Measurements from ENCODE around the gene ACVR1C. TPM values are rescaled to one million over a fixed set of nuclear protein-coding genes. Genes with fewer than 3 reads are reported as not detected.

The ACVR1C gene
- total RNA-seq, 1 experiment from 2014 or later = 1.2 TPM

- Histone ChIP-seq H3K4me3 (replicated peaks in 1 of 2; ENCODE audit: low read depth in 1 of 2, low read length in 2 of 2) (no peak overlapping the region), H3K27ac (ENCODE audit: low read depth, low read length) (no peak overlapping the region), H3K79me2 (ENCODE audit: insufficient read depth, low read length) (no peaks in the 10 kb centered on the region), H2AFZ (ENCODE audit: low read depth, low read length, poor library complexity, severe bottlenecking) (no peak overlapping the region), H3K36me3 (ENCODE audit: control insufficient read depth in 1 of 2, insufficient read depth in 2 of 2, low read length in 2 of 2) (no peaks in the 10 kb centered on the region), H3K4me1 (ENCODE audit: control insufficient read depth in 1 of 2, insufficient read depth in 2 of 2, low read length in 2 of 2) (no peaks in the 10 kb centered on the region), H3K9me3 (ENCODE audit: control insufficient read depth in 1 of 2, insufficient read depth in 1 of 2, low read depth in 1 of 2, low read length in 2 of 2) (0 out of 4 replicates have a peak, but pooled peaks cover 0 to 4% of the 10 kb centered on the region in 2 experiments), H3K9me2 (ENCODE audit: insufficient read depth) (no peaks in the 10 kb centered on the region), H3K27me3 (ENCODE audit: insufficient read depth, low read length) (no peaks in the 10 kb centered on the region), H4K20me1 (ENCODE audit: insufficient read depth) (no peaks in the 10 kb centered on the region), H3K4me2 (ENCODE audit: low read length) (no peak overlapping the region), H3K9ac (ENCODE audit: low read length) (no peak overlapping the region)
- TF ChIP-seq, protein P1, sequence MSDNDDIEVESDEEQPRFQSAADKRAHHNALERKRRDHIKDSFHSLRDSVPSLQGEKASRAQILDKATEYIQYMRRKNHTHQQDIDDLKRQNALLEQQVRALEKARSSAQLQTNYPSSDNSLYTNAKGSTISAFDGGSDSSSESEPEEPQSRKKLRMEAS (IDR thresholded peaks at IDR 0.05) = no peak
- no peak for TF ChIP-seq SIN3A (IDR thresholded peaks at IDR 0.05; ENCODE audit: low read depth)
- no peak for TF ChIP-seq CBX3 (IDR thresholded peaks at IDR 0.05; ENCODE audit: low read depth)
- intact Hi-C loops (cut with micrococcal nuclease) = no loop called here
- RAD21 ChIA-PET (ENCODE audit: low non-redundant PET in 1 of 2, low total read pairs in 2 of 2, uncharacterized antibody in 2 of 2, unreplicated experiment in 2 of 2) = no interaction called here
- BruUV-seq (replicated peaks) = no TSS peak
- CTCF ChIA-PET = no interaction called here
- no peak for ATAC-seq
- DNase-seq (ENCODE audit: low read depth, low spot score) = no peak
- POLR2A ChIA-PET = no interaction called here
These were observed 91.8 kb downstream of the ACVR1C start for GRCh38 chr2:157536815-157537214.

DNA sequence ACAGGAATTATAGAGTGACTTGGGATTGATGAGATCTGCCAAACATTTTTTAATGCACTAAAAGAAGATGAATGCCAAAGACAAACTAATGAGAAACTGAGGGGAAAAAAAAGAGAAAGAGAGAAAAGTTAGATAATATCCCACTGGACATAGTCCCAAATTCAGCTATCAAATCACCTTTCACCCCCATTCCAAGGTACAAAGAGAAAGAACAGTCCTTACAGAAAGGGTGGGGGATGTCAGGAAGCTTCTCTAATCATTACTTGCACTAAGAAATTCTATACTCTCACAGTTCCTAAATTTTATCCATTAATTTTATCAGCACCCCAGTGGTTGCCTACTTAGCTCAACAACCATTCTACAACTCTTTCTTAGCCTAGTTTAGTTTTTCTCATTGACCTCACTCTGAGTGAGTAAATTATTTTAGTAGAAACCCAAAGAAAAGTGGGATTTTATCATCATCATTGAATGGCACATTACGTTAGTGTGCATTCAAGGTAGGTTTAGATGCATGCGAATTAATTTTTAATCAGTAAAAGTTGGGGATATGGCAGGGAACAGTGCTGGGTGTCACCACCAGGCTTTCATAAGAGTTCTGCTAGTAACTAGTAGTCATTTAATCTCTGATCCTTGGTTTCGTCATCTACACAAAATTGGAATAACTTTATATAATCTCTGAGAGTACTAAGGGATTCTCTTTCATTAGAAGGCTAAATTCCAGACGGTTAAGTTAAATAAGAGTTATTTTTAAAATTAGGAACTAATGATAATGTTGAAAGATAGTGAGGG lies 99.5 kb downstream of the ACVR1C start:
- intact Hi-C loops (cut with micrococcal nuclease) = no loop called here
- Histone ChIP-seq H3K27me3 (ENCODE audit: insufficient read depth, low read length) (no peaks in the 10 kb centered on the region), H3K4me1 (ENCODE audit: control insufficient read depth in 1 of 2, insufficient read depth in 2 of 2, low read length in 2 of 2) (no peaks in the 10 kb centered on the region), H2AFZ (ENCODE audit: low read depth, low read length, poor library complexity, severe bottlenecking) (no peak overlapping the region), H3K4me2 (ENCODE audit: low read length) (no peak overlapping the region), H3K9me3 (ENCODE audit: control insufficient read depth in 1 of 2, insufficient read depth in 1 of 2, low read depth in 1 of 2, low read length in 2 of 2) (no peaks in the 10 kb centered on the region), H3K9me2 (ENCODE audit: insufficient read depth) (no peaks in the 10 kb centered on the region), H3K4me3 (replicated peaks in 1 of 2; ENCODE audit: low read depth in 1 of 2, low read length in 2 of 2) (no peak overlapping the region), H3K27ac (ENCODE audit: low read depth, low read length) (no peak overlapping the region), H3K79me2 (ENCODE audit: insufficient read depth, low read length) (no peaks in the 10 kb centered on the region), H3K36me3 (ENCODE audit: control insufficient read depth in 1 of 2, insufficient read depth in 2 of 2, low read length in 2 of 2) (no peaks in the 10 kb centered on the region), H3K9ac (ENCODE audit: low read length) (no peak overlapping the region), H4K20me1 (ENCODE audit: insufficient read depth) (no peaks in the 10 kb centered on the region)
- ChIA-PET RAD21 (ENCODE audit: low non-redundant PET in 1 of 2, low total read pairs in 2 of 2, uncharacterized antibody in 2 of 2, unreplicated experiment in 2 of 2) (no interaction called here), CTCF (no interaction called here), POLR2A (no interaction called here)
- ATAC-seq (no peak), DNase-seq (ENCODE audit: low read depth, low spot score) (no peak)
- BruUV-seq (replicated peaks) = no TSS peak
- no peak for TF ChIP-seq ATF3 (IDR thresholded peaks at IDR 0.05)
- no peak for TF ChIP-seq POLR2A (IDR thresholded peaks at IDR 0.05; ENCODE audit: borderline replicate concordance, extremely low read depth, insufficient read depth, insufficient read length)
- TF ChIP-seq RAD21 (IDR thresholded peaks at IDR 0.05; ENCODE audit: low read depth) = no peak
- TF ChIP-seq EZH2 (IDR thresholded peaks at IDR 0.05) = no peak
- TF ChIP-seq CEBPB (IDR thresholded peaks at IDR 0.05; ENCODE audit: low read depth) = no peak
- no peak for TF ChIP-seq JUND (IDR thresholded peaks at IDR 0.05)
- no peak for TF ChIP-seq EZH2phosphoT487 (IDR thresholded peaks at IDR 0.05; ENCODE audit: borderline replicate concordance)
- TF ChIP-seq SP1 (IDR thresholded peaks at IDR 0.05; ENCODE audit: low read depth) = no peak
- TF ChIP-seq, protein P2, sequence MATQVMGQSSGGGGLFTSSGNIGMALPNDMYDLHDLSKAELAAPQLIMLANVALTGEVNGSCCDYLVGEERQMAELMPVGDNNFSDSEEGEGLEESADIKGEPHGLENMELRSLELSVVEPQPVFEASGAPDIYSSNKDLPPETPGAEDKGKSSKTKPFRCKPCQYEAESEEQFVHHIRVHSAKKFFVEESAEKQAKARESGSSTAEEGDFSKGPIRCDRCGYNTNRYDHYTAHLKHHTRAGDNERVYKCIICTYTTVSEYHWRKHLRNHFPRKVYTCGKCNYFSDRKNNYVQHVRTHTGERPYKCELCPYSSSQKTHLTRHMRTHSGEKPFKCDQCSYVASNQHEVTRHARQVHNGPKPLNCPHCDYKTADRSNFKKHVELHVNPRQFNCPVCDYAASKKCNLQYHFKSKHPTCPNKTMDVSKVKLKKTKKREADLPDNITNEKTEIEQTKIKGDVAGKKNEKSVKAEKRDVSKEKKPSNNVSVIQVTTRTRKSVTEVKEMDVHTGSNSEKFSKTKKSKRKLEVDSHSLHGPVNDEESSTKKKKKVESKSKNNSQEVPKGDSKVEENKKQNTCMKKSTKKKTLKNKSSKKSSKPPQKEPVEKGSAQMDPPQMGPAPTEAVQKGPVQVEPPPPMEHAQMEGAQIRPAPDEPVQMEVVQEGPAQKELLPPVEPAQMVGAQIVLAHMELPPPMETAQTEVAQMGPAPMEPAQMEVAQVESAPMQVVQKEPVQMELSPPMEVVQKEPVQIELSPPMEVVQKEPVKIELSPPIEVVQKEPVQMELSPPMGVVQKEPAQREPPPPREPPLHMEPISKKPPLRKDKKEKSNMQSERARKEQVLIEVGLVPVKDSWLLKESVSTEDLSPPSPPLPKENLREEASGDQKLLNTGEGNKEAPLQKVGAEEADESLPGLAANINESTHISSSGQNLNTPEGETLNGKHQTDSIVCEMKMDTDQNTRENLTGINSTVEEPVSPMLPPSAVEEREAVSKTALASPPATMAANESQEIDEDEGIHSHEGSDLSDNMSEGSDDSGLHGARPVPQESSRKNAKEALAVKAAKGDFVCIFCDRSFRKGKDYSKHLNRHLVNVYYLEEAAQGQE (IDR thresholded peaks at IDR 0.05; ENCODE audit: low read depth) = no peak
- no peak for TF ChIP-seq EGR1 (IDR thresholded peaks at IDR 0.05; ENCODE audit: low read depth)
- TF ChIP-seq POLR2AphosphoS5 (IDR thresholded peaks at IDR 0.05; ENCODE audit: low read depth, low read length) = no peak
- no peak for TF ChIP-seq ZBTB33 (IDR thresholded peaks at IDR 0.05; ENCODE audit: extremely low read depth, insufficient replicate concordance, low read length)
- TF ChIP-seq CBX3 (IDR thresholded peaks at IDR 0.05; ENCODE audit: low read depth) = no peak
